GM21786 (cell line): Measurements from ENCODE around the gene SCN1B.
A peak's percentile ranks its signal among the peaks of the same experiment; 100 is the strongest.
"Not testable (repeated sequence)": the region's sequence is repeated elsewhere in the genome, so short reads cannot be mapped to it uniquely, and the experiment has no call there.

Source experiments
- ATAC-seq: cut with Tn5 transposase; IDR thresholded peaks from one replicate; pipeline ENCODE4 v1.9.1; 2021; ENCODE audit not compliant: unreplicated experiment

The SCN1B gene

DNA sequence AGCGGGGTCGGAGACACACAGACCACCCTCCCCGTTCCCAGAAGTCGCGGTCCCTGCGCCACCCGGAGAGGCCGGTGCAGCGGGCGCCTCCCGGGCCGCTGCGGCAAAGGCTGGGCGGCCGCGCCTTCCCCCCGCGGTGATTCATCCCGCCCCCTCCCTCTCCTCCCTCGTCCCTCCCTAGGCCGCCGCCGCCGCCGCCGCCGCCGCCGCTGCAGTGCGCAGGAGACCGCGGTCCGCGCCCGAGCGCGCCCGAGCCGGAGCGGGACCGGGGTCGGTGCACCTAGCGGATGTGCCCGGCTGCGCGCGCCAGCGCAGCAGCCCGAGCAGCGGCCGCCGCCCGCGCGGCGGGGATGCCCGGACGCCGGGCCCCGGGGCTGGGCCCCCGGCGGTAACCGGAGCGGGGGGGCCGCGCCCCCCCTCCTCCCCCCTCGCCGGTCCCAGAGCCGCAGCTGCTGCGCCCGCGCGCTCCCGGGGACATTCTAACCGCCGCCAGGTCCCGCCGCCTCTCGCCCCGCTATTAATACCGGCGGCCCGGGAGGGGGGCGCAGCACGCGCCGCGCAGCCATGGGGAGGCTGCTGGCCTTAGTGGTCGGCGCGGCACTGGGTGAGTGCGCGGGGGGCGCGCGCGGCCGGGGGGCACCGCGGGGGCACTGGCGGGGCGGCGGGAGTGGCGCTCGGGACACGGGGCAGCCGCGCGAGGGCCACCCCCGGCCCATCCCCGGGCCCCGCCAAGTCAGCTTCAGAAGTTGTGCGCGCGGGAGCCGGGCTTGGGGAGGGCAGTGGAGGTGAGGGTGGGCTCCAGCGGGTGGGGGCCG is at the start of gene SCN1B:
SCN1B (plus strand) TSS at position 214 of the 815 bp plus-strand sequence; CDS start at position 565, 351 bp downstream.
- ATAC-seq = no peak

- ATAC-seq = no peak
These were observed 48.0 kb upstream of the SCN1B start for GRCh38 chr19:34982275-34982674.

DNA sequence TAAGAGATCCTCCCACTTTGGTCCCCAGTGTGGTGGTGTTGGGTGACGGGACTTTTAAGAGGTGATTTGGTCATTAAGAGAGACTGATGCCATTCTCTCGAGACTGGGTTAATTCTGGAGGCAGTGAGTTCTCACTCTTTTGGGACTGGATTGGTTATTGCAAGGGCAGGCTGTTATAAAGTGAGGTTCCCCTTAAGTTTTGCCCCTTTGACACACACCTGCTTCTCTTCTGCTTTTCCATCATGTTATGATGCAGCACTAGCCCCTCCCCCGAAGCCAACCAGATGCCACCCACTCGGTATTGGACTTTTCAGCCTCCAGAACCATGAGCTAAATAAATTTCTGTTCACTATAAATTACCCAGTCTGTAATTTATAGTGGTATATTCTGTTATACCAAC is 46.5 kb upstream of the SCN1B start:
- ATAC-seq = no peak

DNA sequence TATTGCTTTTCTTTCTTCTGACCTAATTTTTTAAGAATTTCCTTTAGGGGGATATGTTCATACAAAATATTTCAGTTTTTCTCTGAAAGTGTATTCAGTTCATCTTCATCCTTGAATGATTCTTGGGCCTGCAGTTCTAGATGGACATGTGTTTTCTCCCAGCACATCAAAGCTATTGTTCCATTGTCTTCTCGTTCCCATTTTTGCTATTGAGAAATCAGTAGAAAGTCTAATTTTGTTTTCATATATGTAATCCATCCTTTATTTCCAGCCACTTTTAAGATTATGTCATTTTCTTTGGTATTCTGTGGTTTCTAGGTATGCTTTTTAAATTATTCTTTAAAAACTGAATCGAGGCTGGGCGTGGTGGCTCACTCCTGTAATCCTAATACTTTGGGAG is 46.0 kb upstream of the SCN1B start:
- ATAC-seq = no peak

GRCh38 chr19:34985249-34986022 is 44.8 kb upstream of the SCN1B start:
- ATAC-seq = no peak

DNA sequence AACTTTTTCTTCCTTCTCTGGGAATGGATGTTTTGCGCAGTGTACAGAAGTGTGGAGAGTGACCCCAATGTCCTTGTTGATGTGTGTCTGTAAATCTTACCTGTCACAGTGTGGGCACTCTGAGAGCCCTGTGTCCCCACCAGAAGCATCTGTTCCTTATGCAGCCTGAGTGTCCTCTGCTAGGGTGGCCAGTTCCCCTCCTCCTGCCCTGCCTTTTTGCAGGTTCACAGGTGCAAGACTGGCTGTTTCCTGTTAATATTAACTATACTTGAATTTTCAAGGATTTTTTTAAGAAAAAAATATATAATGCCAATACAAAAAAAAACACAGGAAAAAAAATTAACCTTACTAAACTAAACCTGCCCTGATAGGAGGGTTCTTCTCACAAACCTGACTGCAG is 42.2 kb upstream of the SCN1B start:
- no peak for ATAC-seq

DNA sequence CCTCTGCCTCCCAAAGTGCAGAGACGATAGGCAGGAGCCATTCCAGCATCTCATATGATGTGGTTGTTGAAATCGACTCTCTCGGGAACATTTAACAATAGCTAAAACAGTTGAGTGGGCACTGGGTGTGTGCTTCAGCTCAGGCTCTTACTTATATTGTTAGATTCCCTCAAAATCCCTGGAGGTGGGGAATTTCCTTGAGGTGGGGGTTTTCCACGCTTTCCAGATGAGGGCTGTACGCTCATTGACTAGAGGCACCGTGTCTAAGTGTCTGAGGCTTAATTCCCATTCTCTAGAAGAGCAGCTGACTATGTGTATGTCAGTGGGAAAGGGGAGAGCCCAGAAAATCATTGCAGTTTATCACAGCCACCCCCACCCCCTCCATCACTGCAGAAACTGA is 41.0 kb upstream of the SCN1B start:
- no peak for ATAC-seq

- ATAC-seq = no peak
These were observed 39.6 kb upstream of the SCN1B start for GRCh38 chr19:34990578-34991192.

- ATAC-seq = no peak
These were observed 38.5 kb upstream of the SCN1B start for GRCh38 chr19:34991542-34992333.

DNA sequence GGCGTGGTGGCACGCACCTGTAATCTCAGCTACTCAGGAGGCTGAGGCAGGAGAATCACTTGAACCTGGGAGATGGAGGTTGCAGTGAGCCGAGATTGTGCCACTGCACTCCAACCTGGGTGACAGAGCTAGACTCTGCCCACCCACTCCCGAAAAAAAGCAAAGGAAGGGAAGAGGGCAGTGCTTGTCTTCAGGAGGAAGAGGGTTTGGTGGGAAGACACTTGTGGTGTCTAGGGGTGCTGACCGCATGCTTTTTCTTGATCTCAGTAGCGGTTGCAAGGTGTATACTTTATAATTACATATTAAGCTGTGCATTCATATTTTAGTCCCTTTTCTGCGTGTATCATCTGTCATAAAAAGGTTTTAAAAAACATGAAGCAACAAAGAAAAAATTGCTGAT is 37.7 kb upstream of the SCN1B start:
- ATAC-seq = not testable (repeated sequence)

GRCh38 chr19:34994286-34994642 is 36.0 kb upstream of the SCN1B start:
- no peak for ATAC-seq

- ATAC-seq = no peak
These were observed 35.4 kb upstream of the SCN1B start for GRCh38 chr19:34994643-34995541.

- ATAC-seq = no peak
These were observed 34.7 kb upstream of the SCN1B start for GRCh38 chr19:34995551-34995950.

GRCh38 chr19:34997071-34997617 is 33.1 kb upstream of the SCN1B start:
- no peak for ATAC-seq

DNA sequence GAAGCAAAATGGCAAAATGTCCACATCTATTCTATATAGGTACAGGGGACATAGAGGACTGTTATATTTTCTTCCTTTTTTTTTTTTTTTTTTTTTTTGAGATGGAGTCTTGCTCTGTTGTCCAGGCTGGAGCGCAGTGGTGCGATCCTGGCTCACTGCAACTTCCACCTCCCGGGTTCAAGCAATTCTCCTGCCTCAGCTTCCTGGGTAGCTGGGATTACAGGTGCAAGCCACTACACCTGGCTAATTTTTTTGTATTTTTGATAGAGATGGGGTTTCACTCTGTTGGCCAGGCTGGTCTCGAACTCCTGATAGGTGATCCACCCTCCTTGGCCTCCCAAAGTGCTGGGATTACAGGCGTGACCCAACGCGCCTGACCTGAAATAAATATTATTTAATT is 32.0 kb upstream of the SCN1B start:
- not testable (repeated sequence) for ATAC-seq

GRCh38 chr19:34998777-34999497 is 31.3 kb upstream of the SCN1B start:
- ATAC-seq = no peak

- ATAC-seq = peak; percentile 45
These were observed 30.6 kb upstream of the SCN1B start, which contains the start of gene GRAMD1A for GRCh38 chr19:34999498-35000337. GRAMD1A (plus strand) TSS chr19:35000323; CDS start chr19:35000479, 156 bp downstream.

GRCh38 chr19:35000338-35000646 is 30.0 kb upstream of the SCN1B start:
- no peak for ATAC-seq
